ENCODE results near the gene KRT72. TPM values are rescaled to one million over a fixed set of nuclear protein-coding genes. Genes with fewer than 3 reads are reported as not detected.

The KRT72 gene
- total and polyA plus RNA-seq, 2 experiments from 2014 or later: not detected

DNA sequence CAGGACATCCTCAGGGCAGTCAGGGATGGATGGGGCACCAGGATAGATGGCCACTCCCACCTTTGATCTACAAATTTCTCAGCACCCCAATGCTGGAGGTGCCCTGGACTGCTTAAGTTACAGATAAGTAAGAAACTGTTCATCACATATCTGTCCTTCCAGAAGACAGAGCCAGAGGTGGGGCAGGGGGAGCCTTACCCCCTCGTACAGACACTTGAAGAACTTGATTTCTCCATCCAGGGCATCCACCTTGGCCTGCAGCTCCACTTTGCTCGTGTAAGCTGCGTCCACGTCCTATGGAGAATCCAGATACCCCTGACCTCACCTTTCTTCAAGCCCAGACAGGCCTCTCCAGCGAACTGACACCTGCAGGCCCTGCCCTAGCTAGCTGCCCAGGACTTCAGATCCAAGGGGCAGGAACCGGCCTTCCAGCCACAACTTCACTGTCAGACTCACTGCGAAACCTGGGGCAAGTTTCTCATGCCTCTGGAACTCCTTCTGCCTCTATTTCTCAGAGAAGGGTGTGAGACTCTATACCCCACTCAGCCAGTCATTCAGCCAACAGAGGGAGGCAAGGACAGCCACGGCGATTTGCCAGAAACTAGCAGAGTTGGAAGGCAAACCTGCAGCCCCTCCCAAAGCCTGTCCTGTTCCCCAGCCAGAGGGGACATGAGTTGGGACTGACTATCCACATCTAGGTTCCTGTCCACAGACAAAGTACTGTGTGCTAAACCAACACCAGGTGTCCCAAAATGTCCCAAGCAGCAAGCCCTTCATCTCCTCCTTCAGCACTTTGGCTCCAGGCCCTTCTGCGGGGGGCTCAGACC lies 13.3 kb upstream of the KRT72 start:
- no peaks in the 10 kb centered on the region for H3F3A ChIP-seq (ENCODE audit: insufficient read depth)
- 84 to 85% methylated on average over 10 of the region's 10 CpGs for WGBS, 2 experiments (ENCODE audit: low coverage in 1 of 2, low lambda C conversion rate in 2 of 2, missing lambda C conversion rate in 2 of 2)
- H2AFZ ChIP-seq: no peak overlapping the region
- no peaks in the 10 kb centered on the region for H3K9me3 ChIP-seq (ENCODE audit: low read depth)
- no peak overlapping the region for H3K4me3 ChIP-seq
- no peak for DNase-seq
- no peaks in the 10 kb centered on the region for H4K20me1 ChIP-seq (ENCODE audit: insufficient read depth)
- H3K36me3 ChIP-seq (ENCODE audit: low read depth): no peaks in the 10 kb centered on the region
- peaks cover 8% of the 10 kb centered on the region; the same call in 1 of the 2 replicates for H3K4me1 ChIP-seq (ENCODE audit: insufficient read depth)
- no peak overlapping the region for H3K4me2 ChIP-seq (ENCODE audit: unreplicated experiment)
- H3K27me3 ChIP-seq (replicated peaks; ENCODE audit: insufficient read depth): peaks cover 20% of the 10 kb centered on the region
- TF ChIP-seq EZH2phosphoT487 (IDR thresholded peaks at IDR 0.05; ENCODE audit: insufficient read depth, low read depth) (no peak), EZH2 (IDR thresholded peaks at IDR 0.05; ENCODE audit: insufficient read depth, poor library complexity, severe bottlenecking) (no peak)
- no peaks in the 10 kb centered on the region for H3K79me2 ChIP-seq (ENCODE audit: insufficient read depth)
- in situ Hi-C loops (cut with MboI): no loop called here
- H3K9ac ChIP-seq: no peak overlapping the region
- no peaks in the 10 kb centered on the region for H3K9me2 ChIP-seq (ENCODE audit: insufficient read depth)
- H3K27ac ChIP-seq: no peak overlapping the region

DNA sequence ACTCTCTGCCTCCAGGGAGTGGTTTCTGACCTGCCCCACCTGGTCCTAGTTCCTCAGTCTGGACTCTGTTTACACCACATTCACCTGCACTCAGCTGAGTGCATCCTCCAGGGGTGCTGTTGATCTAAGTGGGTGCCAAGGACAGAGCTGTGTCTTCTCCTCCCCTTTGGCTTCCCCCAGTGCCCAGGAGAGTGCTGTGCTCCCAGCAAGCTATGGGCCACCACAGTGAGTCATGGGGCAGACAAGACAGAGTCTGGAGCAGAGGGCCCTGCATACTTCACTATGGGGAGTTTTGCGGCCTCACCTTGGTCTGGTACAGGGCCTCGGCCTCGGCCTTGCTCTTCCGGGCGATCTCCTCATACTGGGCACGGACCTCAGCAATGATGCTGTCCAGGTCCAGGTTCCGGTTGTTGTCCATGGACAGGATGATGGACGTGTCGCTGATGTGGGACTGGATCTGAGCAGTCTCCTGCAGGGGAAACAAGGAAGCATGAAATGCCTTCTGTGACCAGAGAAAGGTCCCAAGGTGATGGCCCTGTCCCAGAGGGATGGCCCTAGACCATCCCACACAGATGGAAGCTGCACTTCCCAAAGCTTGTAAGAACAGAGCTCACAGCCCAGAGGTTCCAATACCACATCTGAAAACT lies 12.2 kb upstream of the KRT72 start:
- no peak overlapping the region for H3K27ac ChIP-seq
- WGBS, 2 experiments (ENCODE audit: low coverage in 1 of 2, low lambda C conversion rate in 2 of 2, missing lambda C conversion rate in 2 of 2): 83 to 88% methylated on average over 9 of the region's 9 CpGs
- no peak overlapping the region for H3K4me3 ChIP-seq
- H3K9me2 ChIP-seq (ENCODE audit: insufficient read depth): no peaks in the 10 kb centered on the region
- peaks cover 8% of the 10 kb centered on the region; the same call in 1 of the 2 replicates for H3K4me1 ChIP-seq (ENCODE audit: insufficient read depth)
- no peak overlapping the region for H2AFZ ChIP-seq
- in situ Hi-C loops (cut with MboI): no loop called here
- no peaks in the 10 kb centered on the region for H3K36me3 ChIP-seq (ENCODE audit: low read depth)
- DNase-seq: no peak
- H3F3A ChIP-seq (ENCODE audit: insufficient read depth): no peaks in the 10 kb centered on the region
- H3K4me2 ChIP-seq (ENCODE audit: unreplicated experiment): no peak overlapping the region
- H3K9ac ChIP-seq: no peak overlapping the region
- peaks cover 26% of the 10 kb centered on the region for H3K27me3 ChIP-seq (replicated peaks; ENCODE audit: insufficient read depth)
- no peak for TF ChIP-seq EZH2 (IDR thresholded peaks at IDR 0.05; ENCODE audit: insufficient read depth, poor library complexity, severe bottlenecking)
- no peak for TF ChIP-seq EZH2phosphoT487 (IDR thresholded peaks at IDR 0.05; ENCODE audit: insufficient read depth, low read depth)
- H4K20me1 ChIP-seq (ENCODE audit: insufficient read depth): no peaks in the 10 kb centered on the region
- no peaks in the 10 kb centered on the region for H3K79me2 ChIP-seq (ENCODE audit: insufficient read depth)
- H3K9me3 ChIP-seq (ENCODE audit: low read depth): no peaks in the 10 kb centered on the region

DNA sequence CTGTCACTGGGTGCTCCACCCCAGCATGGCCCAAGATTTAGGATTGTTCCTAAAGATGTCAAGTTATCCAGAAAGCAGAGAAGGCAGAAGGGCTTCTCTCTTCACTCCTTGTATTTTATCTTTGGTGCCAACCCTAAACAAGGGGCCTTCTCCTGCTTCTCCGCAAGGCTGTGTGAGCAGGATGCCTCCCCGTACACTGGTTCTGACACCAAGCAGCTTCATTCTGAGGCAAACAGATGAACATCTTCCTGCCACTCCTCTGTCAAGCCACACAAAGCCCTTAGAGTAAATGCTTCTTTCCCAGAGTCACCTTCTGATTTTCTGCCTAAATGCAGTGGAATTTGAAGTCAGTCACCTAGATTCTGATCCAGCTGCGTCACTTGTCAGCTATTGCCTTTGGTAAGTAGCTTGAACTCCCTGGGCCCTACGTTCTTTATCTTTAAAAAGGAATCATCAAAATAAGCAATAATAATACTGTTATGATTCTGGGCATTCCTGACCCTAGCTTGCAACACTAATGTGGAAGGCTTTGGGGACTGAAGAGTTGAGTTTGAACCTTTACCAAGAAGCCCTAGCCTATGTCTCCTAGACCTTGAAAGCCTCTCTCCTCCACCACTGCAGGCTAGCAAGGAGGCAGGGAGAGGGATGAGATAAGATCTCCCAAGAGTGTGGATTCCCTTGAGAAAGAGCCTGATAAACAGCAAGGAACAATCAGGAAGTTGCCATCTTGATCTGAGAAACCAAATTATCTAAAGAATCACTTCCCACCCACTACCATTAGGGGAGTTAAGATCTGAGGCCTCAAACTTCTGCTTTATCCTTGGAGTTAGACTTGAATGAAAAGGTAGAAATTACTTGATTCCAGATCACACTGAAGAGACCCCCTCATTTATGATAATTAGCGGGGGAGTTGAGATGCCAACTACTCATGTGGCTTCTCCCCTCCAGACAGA lies 11.4 kb upstream of the KRT72 start:
- H3K4me1 ChIP-seq (ENCODE audit: insufficient read depth): peaks cover 8% of the 10 kb centered on the region; the same call in 1 of the 2 replicates
- H2AFZ ChIP-seq: no peak overlapping the region
- no peak overlapping the region for H3K27ac ChIP-seq
- WGBS, 2 experiments (ENCODE audit: low coverage in 1 of 2, low lambda C conversion rate in 2 of 2, missing lambda C conversion rate in 2 of 2): 73 to 75% methylated on average over 5 of the region's 5 CpGs
- no peaks in the 10 kb centered on the region for H3K36me3 ChIP-seq (ENCODE audit: low read depth)
- in situ Hi-C loops (cut with MboI): no loop called here
- no peak overlapping the region for H3K4me3 ChIP-seq
- H3K4me2 ChIP-seq (ENCODE audit: unreplicated experiment): no peak overlapping the region
- TF ChIP-seq EZH2 (IDR thresholded peaks at IDR 0.05; ENCODE audit: insufficient read depth, poor library complexity, severe bottlenecking) (no peak), EZH2phosphoT487 (IDR thresholded peaks at IDR 0.05; ENCODE audit: insufficient read depth, low read depth) (no peak)
- no peaks in the 10 kb centered on the region for H3K9me3 ChIP-seq (ENCODE audit: low read depth)
- no peak overlapping the region for H3K9ac ChIP-seq
- DNase-seq: no peak
- no peaks in the 10 kb centered on the region for H3K9me2 ChIP-seq (ENCODE audit: insufficient read depth)
- peaks cover 33% of the 10 kb centered on the region for H3K27me3 ChIP-seq (replicated peaks; ENCODE audit: insufficient read depth)
- H4K20me1 ChIP-seq (ENCODE audit: insufficient read depth): no peaks in the 10 kb centered on the region
- H3K79me2 ChIP-seq (ENCODE audit: insufficient read depth): no peaks in the 10 kb centered on the region
- no peaks in the 10 kb centered on the region for H3F3A ChIP-seq (ENCODE audit: insufficient read depth)

DNA sequence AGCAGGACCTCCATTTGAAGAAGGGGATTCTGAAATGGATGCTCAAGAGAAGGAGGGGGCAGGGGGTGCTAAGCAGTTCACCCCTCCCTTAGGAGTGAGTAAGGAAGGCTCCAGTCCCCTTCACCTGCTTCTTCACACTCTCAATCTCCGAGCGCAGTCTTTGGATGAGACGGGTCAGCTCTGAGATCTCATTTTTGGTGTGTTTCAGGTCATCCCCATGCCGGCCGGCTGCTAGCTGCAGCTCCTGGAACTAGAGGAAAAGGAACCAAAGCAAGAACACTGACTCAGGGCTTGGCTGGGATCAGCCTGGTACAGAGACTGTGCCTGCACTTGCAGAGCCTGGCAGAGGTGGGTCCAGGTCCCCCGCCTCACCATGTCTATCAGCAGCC lies 9.8 kb upstream of the KRT72 start:
- DNase-seq: no peak
- no peaks in the 10 kb centered on the region for H3K79me2 ChIP-seq (ENCODE audit: insufficient read depth)
- no peak overlapping the region for H2AFZ ChIP-seq
- peaks cover 38% of the 10 kb centered on the region; the same call in 1 of the 2 replicates for H3K27me3 ChIP-seq (replicated peaks; ENCODE audit: insufficient read depth)
- no peaks in the 10 kb centered on the region for H3F3A ChIP-seq (ENCODE audit: insufficient read depth)
- no peaks in the 10 kb centered on the region for H3K9me2 ChIP-seq (ENCODE audit: insufficient read depth)
- no peak overlapping the region for H3K27ac ChIP-seq
- WGBS, 2 experiments (ENCODE audit: low coverage in 1 of 2, low lambda C conversion rate in 2 of 2, missing lambda C conversion rate in 2 of 2): 76 to 85% methylated on average over 6 of the region's 6 CpGs
- no peak for TF ChIP-seq EZH2phosphoT487 (IDR thresholded peaks at IDR 0.05; ENCODE audit: insufficient read depth, low read depth)
- TF ChIP-seq EZH2 (IDR thresholded peaks at IDR 0.05; ENCODE audit: insufficient read depth, poor library complexity, severe bottlenecking): no peak
- H4K20me1 ChIP-seq (ENCODE audit: insufficient read depth): no peaks in the 10 kb centered on the region
- no peak overlapping the region for H3K9ac ChIP-seq
- H3K36me3 ChIP-seq (ENCODE audit: low read depth): no peaks in the 10 kb centered on the region
- in situ Hi-C loops (cut with MboI): no loop called here
- no peak overlapping the region for H3K4me3 ChIP-seq
- no peaks in the 10 kb centered on the region for H3K9me3 ChIP-seq (ENCODE audit: low read depth)
- peaks cover 8% of the 10 kb centered on the region; the same call in 1 of the 2 replicates for H3K4me1 ChIP-seq (ENCODE audit: insufficient read depth)
- H3K4me2 ChIP-seq (ENCODE audit: unreplicated experiment): no peak overlapping the region
